GM12892 (cell line): ENCODE data around the gene FERMT1.

ENCODE experiments used
- POLR2A ChIP-seq: IDR thresholded peaks from 2 replicates; pipeline ENCODE4 v1.6.1; 2011; ENCODE audit warnings: low read depth, low read length, control low read depth
- POLR2AphosphoS5 ChIP-seq: IDR thresholded peaks from 2 replicates; pipeline ENCODE4 v1.6.1; 2011; ENCODE audit warnings: low read depth, low read length, control low read depth

- TF ChIP-seq POLR2A (no peak), POLR2AphosphoS5 (no peak)
These were observed 8.9 kb downstream of the FERMT1 start for GRCh38 chr20:6113951-6114350.
